Lower lobe of right lung (tissue), 2 donors: ENCODE results near the gene FAM120B. TPM values are rescaled to one million over a fixed set of nuclear protein-coding genes. Genes with fewer than 3 reads are reported as not detected.

Experiments
- ATAC-seq, 2 donors: fragments of 200-7000 bp; cut with Tn5 transposase; one replicate each; pipeline ENCODE4 v1.9.1; 2020 to 2022; ENCODE audit warnings: mild to moderate bottlenecking in 2 of 2, moderate library complexity in 2 of 2
- DNase-seq: peaks from one replicate; pipeline ENCODE4 v3.0.0-alpha.2; 2020
- H3K27ac ChIP-seq: fragments of 200-600 bp; one replicate; pipeline ENCODE4 v1.8.0; 2022
- H3K27me3 ChIP-seq: fragments of 200-600 bp; one replicate; pipeline ENCODE4 v1.8.0; 2022; ENCODE audit warnings: low read depth
- H3K36me3 ChIP-seq: fragments of 200-600 bp; one replicate; pipeline ENCODE4 v1.8.0; 2022; ENCODE audit warnings: mild to moderate bottlenecking
- H3K4me1 ChIP-seq: fragments of 200-600 bp; one replicate; pipeline ENCODE4 v1.8.0; 2022
- H3K4me3 ChIP-seq: fragments of 200-600 bp; one replicate; pipeline ENCODE4 v1.8.0; 2022; ENCODE audit warnings: mild to moderate bottlenecking
- H3K9me3 ChIP-seq: fragments of 200-600 bp; one replicate; pipeline ENCODE4 v1.8.0; 2022
- CTCF ChIP-seq: fragments of 200-600 bp; IDR thresholded peaks from one replicate; pipeline ENCODE4 v1.8.0; 2022; ENCODE audit warnings: antibody characterized with exemption, mild to moderate bottlenecking
- intact Hi-C: fragments of 100-400 bp; cut with DNase I; formaldehyde crosslinking; loops from one replicate; pipeline ENCODE4 v1.11.0; 2022
- total RNA-seq: library from RNA; stranded (reverse); fragmentation: NEBNext Ultra II Directional; extraction: Animal tissue kit (Norgen Biotek cat#: 25700); gene quantifications from one replicate; pipeline ENCODE4 v1.2.1, GENCODE V29; 2021
- donor health status: DM: no; HTN: yes; CAD: no; lungs with severe emphysema.

Gene FAM120B
- total RNA-seq, 1 donor from 2014 or later = 29.0 TPM

GRCh38 chr6:170286934-170287265 is 19.7 kb upstream of the FAM120B start:
- Histone ChIP-seq H3K4me1 (peaks cover 46% of the 10 kb centered on the region), H3K4me3 (peak overlapping the region; percentile 21), H3K9me3 (no peaks in the 10 kb centered on the region), H3K27me3 (peaks cover 55% of the 10 kb centered on the region), H3K36me3 (peaks cover 36% of the 10 kb centered on the region), H3K27ac (peak overlapping the region; percentile 53)
- DNase-seq = no peak
- no peak for TF ChIP-seq CTCF
- intact Hi-C loops = no loop called here
- ATAC-seq = no peak

- ATAC-seq (no peak), DNase-seq (no peak)
- Histone ChIP-seq H3K9me3 (no peaks in the 10 kb centered on the region), H3K27ac (peak overlapping the region; percentile 53), H3K27me3 (peaks cover 60% of the 10 kb centered on the region), H3K4me3 (peak overlapping the region; percentile 21), H3K36me3 (peaks cover 34% of the 10 kb centered on the region), H3K4me1 (peaks cover 51% of the 10 kb centered on the region)
- TF ChIP-seq CTCF = no peak
- intact Hi-C loops = no loop called here
Observed at GRCh38 chr6:170287371-170287876, 19.1 kb upstream of the FAM120B start.

- ATAC-seq = no peak
- Histone ChIP-seq H3K4me1 (peaks cover 59% of the 10 kb centered on the region), H3K4me3 (peak overlapping the region; percentile 84), H3K36me3 (peaks cover 26% of the 10 kb centered on the region), H3K27ac (peak overlapping the region; percentile 53), H3K9me3 (no peaks in the 10 kb centered on the region), H3K27me3 (peaks cover 68% of the 10 kb centered on the region)
- no peak for DNase-seq
- intact Hi-C loops = no loop called here
- no peak for TF ChIP-seq CTCF
Observed at GRCh38 chr6:170288091-170288631, 18.4 kb upstream of the FAM120B start.

- Histone ChIP-seq H3K4me1 (peaks cover 63% of the 10 kb centered on the region), H3K36me3 (peaks cover 20% of the 10 kb centered on the region), H3K27ac (peak overlapping the region; percentile 15), H3K9me3 (no peaks in the 10 kb centered on the region), H3K4me3 (peak overlapping the region; percentile 84), H3K27me3 (peaks cover 74% of the 10 kb centered on the region)
- DNase-seq (no peak), ATAC-seq (no peak)
- TF ChIP-seq CTCF = no peak
- intact Hi-C loops = no loop called here
Observed at GRCh38 chr6:170288852-170289179, 17.7 kb upstream of the FAM120B start.

GRCh38 chr6:170289180-170289931 is 17.2 kb upstream of the FAM120B start:
- intact Hi-C loops = no loop called here
- peaks cover 63% of the 10 kb centered on the region for H3K4me1 ChIP-seq
- no peaks in the 10 kb centered on the region for H3K9me3 ChIP-seq
- peak overlapping the region; percentile 81 for H3K27ac ChIP-seq
- H3K36me3 ChIP-seq = peaks cover 18% of the 10 kb centered on the region
- H3K4me3 ChIP-seq = peak overlapping the region; percentile 84
- H3K27me3 ChIP-seq = peaks cover 75% of the 10 kb centered on the region
- ATAC-seq = peak in 1 of 2 donors; percentile 2
- DNase-seq = no peak
- TF ChIP-seq CTCF = no peak
